ENCODE measurements around the gene CFAP45. TPM values are rescaled to one million over a fixed set of nuclear protein-coding genes. Genes with fewer than 3 reads are reported as not detected.

CFAP45 gene
- polyA plus RNA-seq, 3 donors: 0.12 to 1.0 TPM; not detected in 1

GRCh38 chr1:159938211-159938852, 38.4 kb upstream of the CFAP45 start:
- Histone ChIP-seq H3K4me2 (replicated peaks; ENCODE audit: extremely low read depth, low read length, poor library complexity, severe bottlenecking) (peak overlapping the region; percentile 77), H3K9ac (ENCODE audit: insufficient read depth, low read length, poor library complexity, severe bottlenecking) (no peak overlapping the region), H3K79me2 (ENCODE audit: insufficient read depth, low read length) (peaks cover 63% of the 10 kb centered on the region), H3K36me3 (replicated peaks in 1 of 2; ENCODE audit: control insufficient read depth in 1 of 2, insufficient read depth in 2 of 2, low read length in 2 of 2) (no peaks in the 10 kb centered on the region), H4K20me1 (ENCODE audit: insufficient read depth, low read length) (no peaks in the 10 kb centered on the region), H3K4me3 (replicated peaks in 1 of 3; ENCODE audit: low read depth in 2 of 3, low read length in 3 of 3) (peak overlapping the region in 1 of 3 experiments; percentile 63), H3K4me1 (ENCODE audit: control insufficient read depth in 1 of 2, insufficient read depth in 2 of 2, low read length in 2 of 2) (peaks cover 40 to 50% of the 10 kb centered on the region in 2 donors), H2AFZ (ENCODE audit: insufficient read depth, low read depth, low read length, poor library complexity, severe bottlenecking) (peak overlapping the region; percentile 59), H3K9me3 (replicated peaks in 1 of 2; ENCODE audit: control insufficient read depth in 1 of 2, insufficient read depth in 1 of 2, low read length in 2 of 2) (no peaks in the 10 kb centered on the region), H3K27ac (ENCODE audit: low read depth in 1 of 2, low read length in 2 of 2) (peak overlapping the region in 1 of 2 donors; percentile 15), H3K27me3 (ENCODE audit: control insufficient read depth in 2 of 2, insufficient read depth in 2 of 2, low read length in 2 of 2) (no peaks in the 10 kb centered on the region)
- peak overlapping the region in 1 of 2 donors; percentile 35 for H3K4me3 Mint-ChIP-seq
- TF ChIP-seq CTCF (IDR thresholded peaks at IDR 0.05): no peak
- H3K9me3 Mint-ChIP-seq: peaks cover 0 to 1% (median 0%) of the 10 kb centered on the region in 7 donors
- WGBS (ENCODE audit: insufficient coverage): 54% methylated on average over 6 of the region's 7 CpGs
- peaks cover 0 to 3% of the 10 kb centered on the region in 2 donors for H3K36me3 Mint-ChIP-seq
- H3K4me1 Mint-ChIP-seq: peaks cover 64% of the 10 kb centered on the region
- peaks cover 0 to 6% (median 2%) of the 10 kb centered on the region in 3 donors for H3K27me3 Mint-ChIP-seq (ENCODE audit: low read depth in 3 of 3)
- DNase-seq: peak in 1 of 3 donors; percentile 40
- peak overlapping the region in 5 of 7 donors; percentile 48 to 74 (median 61) for H3K27ac Mint-ChIP-seq
- intact Hi-C loops (cut with micrococcal nuclease): loop anchor here (2.0 to 10.0 kb wide), 3 partner anchors 62 to 156 kb away; partner anchors contain the start of gene IGSF8 (in 1 of the 2)

GRCh38 chr1:159937054-159937750, 37.2 kb upstream of the CFAP45 start:
- Histone ChIP-seq H3K4me2 (replicated peaks; ENCODE audit: extremely low read depth, low read length, poor library complexity, severe bottlenecking) (peak overlapping the region; percentile 77), H3K4me1 (ENCODE audit: control insufficient read depth in 1 of 2, insufficient read depth in 2 of 2, low read length in 2 of 2) (peaks cover 40 to 50% of the 10 kb centered on the region in 2 donors), H3K27me3 (ENCODE audit: control insufficient read depth in 2 of 2, insufficient read depth in 2 of 2, low read length in 2 of 2) (no peaks in the 10 kb centered on the region), H4K20me1 (ENCODE audit: insufficient read depth, low read length) (no peaks in the 10 kb centered on the region), H3K9ac (ENCODE audit: insufficient read depth, low read length, poor library complexity, severe bottlenecking) (peak overlapping the region; percentile 5), H2AFZ (ENCODE audit: insufficient read depth, low read depth, low read length, poor library complexity, severe bottlenecking) (peak overlapping the region; percentile 59), H3K9me3 (replicated peaks in 1 of 2; ENCODE audit: control insufficient read depth in 1 of 2, insufficient read depth in 1 of 2, low read length in 2 of 2) (no peaks in the 10 kb centered on the region), H3K79me2 (ENCODE audit: insufficient read depth, low read length) (peaks cover 55% of the 10 kb centered on the region), H3K36me3 (replicated peaks in 1 of 2; ENCODE audit: control insufficient read depth in 1 of 2, insufficient read depth in 2 of 2, low read length in 2 of 2) (no peaks in the 10 kb centered on the region), H3K4me3 (replicated peaks in 1 of 3; ENCODE audit: low read depth in 2 of 3, low read length in 3 of 3) (peak overlapping the region in 1 of 3 experiments; percentile 63), H3K27ac (ENCODE audit: low read depth in 1 of 2, low read length in 2 of 2) (peak overlapping the region; percentile 1 to 43)
- Mint-ChIP-seq H3K4me3 (peak overlapping the region; percentile 62 to 72), H3K4me1 (peaks cover 60% of the 10 kb centered on the region), H3K9me3 (peaks cover 0 to 1% (median 0%) of the 10 kb centered on the region in 7 donors), H3K27me3 (ENCODE audit: low read depth in 3 of 3) (peaks cover 0 to 4% (median 2%) of the 10 kb centered on the region in 3 donors), H3K36me3 (peaks cover 0 to 3% of the 10 kb centered on the region in 2 donors), H3K27ac (peak overlapping the region in 4 of 7 donors; percentile 14 to 84 (median 50))
- intact Hi-C loops (cut with micrococcal nuclease): loop anchor here (2.0 to 10.0 kb wide), 3 partner anchors 70 to 158 kb away; partner anchors contain the start of gene IGSF8 (in 1 of the 2)
- DNase-seq: peak; percentile 27 to 36 (median 31)
- no peak for TF ChIP-seq CTCF (IDR thresholded peaks at IDR 0.05)
- WGBS (ENCODE audit: insufficient coverage): 3% methylated on average over 3 of the region's 4 CpGs

All from CD14-positive monocyte (primary cell).